ENCODE measurements around the gene CNKSR1.

CNKSR1 gene

DNA sequence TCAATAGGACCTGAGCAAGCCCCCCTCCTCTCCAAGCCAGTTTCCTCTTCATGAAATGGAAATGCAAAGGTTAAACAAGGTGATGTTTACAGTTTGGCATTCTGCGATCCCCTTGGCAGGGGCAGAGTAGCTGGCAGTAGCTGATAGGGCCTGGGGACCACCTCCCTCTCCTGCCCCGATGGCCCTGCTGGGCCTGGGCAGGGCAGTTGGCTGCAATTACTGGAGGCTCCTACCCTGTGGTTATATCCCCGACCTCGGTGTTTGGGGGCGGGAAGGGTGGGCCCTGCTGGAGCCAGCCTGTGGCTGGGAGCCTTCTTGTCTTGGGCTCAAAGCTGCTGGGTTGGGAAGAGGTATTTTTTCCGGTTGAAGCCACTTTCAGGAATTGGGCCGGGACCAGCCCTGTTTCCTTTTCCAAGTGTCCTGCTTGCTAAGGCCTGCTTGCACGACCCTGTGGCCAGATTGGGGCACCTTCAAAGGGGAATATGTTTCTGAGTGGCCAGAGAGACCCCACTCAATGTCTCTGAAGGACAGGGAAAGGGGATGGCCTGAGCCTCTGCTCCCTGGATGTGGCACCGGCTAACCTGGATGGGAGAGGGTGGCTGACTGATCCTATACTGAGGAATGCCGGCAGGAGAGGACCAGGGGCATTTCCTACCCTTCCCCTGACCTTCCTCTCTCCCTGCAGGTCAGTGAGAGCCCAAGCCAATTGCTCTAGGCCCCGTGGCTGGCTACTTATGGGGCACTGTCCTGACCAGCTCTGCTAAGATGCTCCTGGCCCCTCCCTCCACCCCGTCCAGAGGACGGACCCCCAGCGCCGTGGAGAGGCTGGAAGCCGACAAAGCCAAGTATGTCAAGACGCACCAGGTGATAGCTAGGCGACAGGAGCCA lies 16.5 kb upstream of the CNKSR1 start:
- Histone ChIP-seq H3K4me2 (ENCODE audit: low read length, poor library complexity, severe bottlenecking) (peak overlapping the region; percentile 78), H4K8ac (ENCODE audit: low read length) (peak overlapping the region; percentile 81)
- no peak for DNase-seq

DNA sequence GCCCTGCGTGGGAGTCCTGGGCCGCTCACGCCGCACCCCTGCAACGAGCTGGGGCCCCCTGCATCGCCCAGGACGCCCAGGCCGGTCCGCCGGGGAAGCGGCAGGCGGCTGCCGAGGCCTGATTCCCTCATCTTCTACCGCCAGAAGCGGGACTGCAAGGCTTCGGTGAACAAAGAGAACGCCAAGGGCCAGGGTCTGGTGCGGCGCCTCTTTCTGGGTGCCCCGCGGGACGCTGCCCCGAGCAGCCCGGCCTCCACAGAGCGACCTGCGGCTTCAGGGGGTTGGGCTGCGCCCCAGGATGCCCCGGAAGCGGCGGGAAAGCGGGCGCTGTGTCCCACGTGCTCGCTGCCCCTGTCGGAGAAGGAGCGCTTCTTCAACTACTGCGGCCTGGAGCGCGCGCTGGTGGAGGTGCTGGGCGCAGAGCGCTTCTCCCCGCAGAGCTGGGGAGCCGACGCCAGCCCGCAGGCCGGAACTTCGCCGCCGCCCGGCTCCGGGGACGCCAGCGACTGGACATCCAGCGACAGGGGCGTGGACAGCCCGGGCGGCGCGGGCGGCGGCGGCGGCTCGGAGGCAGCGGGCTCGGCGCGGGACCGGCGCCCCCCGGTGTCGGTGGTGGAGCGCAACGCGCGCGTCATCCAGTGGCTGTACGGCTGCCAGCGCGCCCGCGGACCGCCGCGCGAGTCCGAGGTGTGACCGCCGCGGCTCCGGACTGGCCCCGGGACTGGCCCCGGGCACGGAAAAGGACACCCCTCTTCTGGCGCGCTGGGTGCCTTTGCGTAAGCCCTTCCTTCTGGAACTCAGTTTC lies 15.7 kb upstream of the CNKSR1 start:
- Histone ChIP-seq H3K23ac (ENCODE audit: low read length in 2 of 2) (peak overlapping the region in 1 of 2 experiments; percentile 54), H2BK15ac (ENCODE audit: low read depth, poor library complexity, severe bottlenecking) (no peak overlapping the region), H2BK12ac (ENCODE audit: low read length in 2 of 2) (peak overlapping the region in 1 of 2 experiments; percentile 59), H2BK5ac (ENCODE audit: low read depth, low read length, poor library complexity, severe bottlenecking) (no peak overlapping the region), H3K4me2 (ENCODE audit: low read length, poor library complexity, severe bottlenecking) (peak overlapping the region; percentile 78), H3K4me1 (ENCODE audit: control insufficient read depth, insufficient read depth, low read depth, low read length) (peaks cover 22% of the 10 kb centered on the region), H3K18ac (ENCODE audit: low read depth in 1 of 2, low read length in 2 of 2) (peak overlapping the region; percentile 58 to 72), H3K36me3 (ENCODE audit: control insufficient read depth in 1 of 2, insufficient read depth in 2 of 2, low read depth in 1 of 2, low read length in 2 of 2) (no peaks in the 10 kb centered on the region), H3K4me3 (ENCODE audit: insufficient read depth in 1 of 2, low read depth in 1 of 2, low read length in 2 of 2) (peak overlapping the region; percentile 37 to 66), H4K8ac (ENCODE audit: low read length) (peak overlapping the region; percentile 81), H3K14ac (ENCODE audit: low read length in 2 of 2) (peak overlapping the region in 1 of 2 experiments; percentile 46), H2AFZ (ENCODE audit: low read depth, low read length) (peak overlapping the region; percentile 43), H2AK5ac (ENCODE audit: low read length, severe bottlenecking) (no peak overlapping the region), H4K91ac (ENCODE audit: low read length) (peak overlapping the region; percentile 22), H3K9me3 (ENCODE audit: control insufficient read depth, low read length) (no peaks in the 10 kb centered on the region), H3K27me3 (ENCODE audit: control insufficient read depth in 1 of 2, insufficient read depth in 1 of 2, low read length in 2 of 2) (peaks cover 54 to 80% of the 10 kb centered on the region in 2 experiments), H3K4ac (ENCODE audit: low read depth in 1 of 2, low read length in 2 of 2) (peak overlapping the region in 1 of 2 experiments; percentile 46), H3K9ac (ENCODE audit: low read length) (peak overlapping the region; percentile 32), H2BK120ac (ENCODE audit: low read depth, low read length) (peak overlapping the region; percentile 15), H3K79me1 (replicated peaks; ENCODE audit: low read length, poor library complexity, severe bottlenecking) (no peaks in the 10 kb centered on the region), H3K27ac (ENCODE audit: low read length, poor library complexity, severe bottlenecking) (no peak overlapping the region)
- peak; percentile 71 for DNase-seq
- 6% methylated on average over 79 of the region's 98 CpGs for WGBS

More for the DNA sequence above, 16.5 kb upstream of the CNKSR1 start:
- Histone ChIP-seq H3K14ac (ENCODE audit: low read length in 2 of 2) (peak overlapping the region in 1 of 2 experiments; percentile 46), H3K4ac (ENCODE audit: low read depth in 1 of 2, low read length in 2 of 2) (peak overlapping the region in 1 of 2 experiments; percentile 46), H3K36me3 (ENCODE audit: control insufficient read depth in 1 of 2, insufficient read depth in 2 of 2, low read depth in 1 of 2, low read length in 2 of 2) (no peaks in the 10 kb centered on the region), H3K23ac (ENCODE audit: low read length in 2 of 2) (peak overlapping the region in 1 of 2 experiments; percentile 54), H3K18ac (ENCODE audit: low read depth in 1 of 2, low read length in 2 of 2) (peak overlapping the region; percentile 40 to 58), H2AFZ (ENCODE audit: low read depth, low read length) (peak overlapping the region; percentile 43), H3K4me3 (ENCODE audit: insufficient read depth in 1 of 2, low read depth in 1 of 2, low read length in 2 of 2) (peak overlapping the region; percentile 37 to 66), H3K27ac (ENCODE audit: low read length, poor library complexity, severe bottlenecking) (no peak overlapping the region), H2AK5ac (ENCODE audit: low read length, severe bottlenecking) (no peak overlapping the region), H2BK5ac (ENCODE audit: low read depth, low read length, poor library complexity, severe bottlenecking) (no peak overlapping the region), H3K27me3 (ENCODE audit: control insufficient read depth in 1 of 2, insufficient read depth in 1 of 2, low read length in 2 of 2) (peaks cover 62 to 83% of the 10 kb centered on the region in 2 experiments), H2BK15ac (ENCODE audit: low read depth, poor library complexity, severe bottlenecking) (no peak overlapping the region), H2BK120ac (ENCODE audit: low read depth, low read length) (no peak overlapping the region), H3K79me1 (replicated peaks; ENCODE audit: low read length, poor library complexity, severe bottlenecking) (no peaks in the 10 kb centered on the region), H3K9me3 (ENCODE audit: control insufficient read depth, low read length) (no peaks in the 10 kb centered on the region), H4K91ac (ENCODE audit: low read length) (peak overlapping the region; percentile 11), H3K9ac (ENCODE audit: low read length) (peak overlapping the region; percentile 32), H2BK12ac (ENCODE audit: low read length in 2 of 2) (no peak overlapping the region), H3K4me1 (ENCODE audit: control insufficient read depth, insufficient read depth, low read depth, low read length) (peaks cover 25% of the 10 kb centered on the region)
- 44% methylated on average over 18 of the region's 18 CpGs for WGBS

DNA sequence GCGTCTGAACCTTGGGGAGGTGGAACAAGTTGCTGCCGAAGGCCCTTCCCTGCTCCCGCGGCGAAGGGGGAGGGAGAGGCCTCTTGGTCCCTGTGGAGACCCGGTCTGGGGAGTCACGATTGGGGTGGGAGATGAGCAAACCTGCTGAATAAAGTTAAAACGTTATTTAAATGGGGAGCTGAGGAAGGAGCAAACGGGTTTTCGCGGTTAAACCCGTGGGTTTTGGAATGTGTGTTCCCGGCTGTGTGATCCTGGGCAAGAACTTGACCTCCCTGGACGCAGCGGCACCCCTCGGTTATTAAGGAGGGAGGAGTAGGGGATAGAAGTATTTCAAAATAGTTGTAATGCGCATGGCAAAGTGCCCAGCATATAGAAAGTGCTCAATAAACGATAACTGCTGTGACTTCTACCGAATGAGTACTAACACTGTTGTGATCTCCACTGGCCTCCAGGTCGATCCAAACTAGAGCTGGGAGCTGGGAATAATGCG lies 15.0 kb upstream of the CNKSR1 start:
- H2AFZ ChIP-seq (ENCODE audit: low read depth, low read length) = no peak overlapping the region
- no peak overlapping the region for H2AK5ac ChIP-seq (ENCODE audit: low read length, severe bottlenecking)
- peaks cover 48 to 76% of the 10 kb centered on the region in 2 experiments for H3K27me3 ChIP-seq (ENCODE audit: control insufficient read depth in 1 of 2, insufficient read depth in 1 of 2, low read length in 2 of 2)
- H3K4me1 ChIP-seq (ENCODE audit: control insufficient read depth, insufficient read depth, low read depth, low read length) = peaks cover 21% of the 10 kb centered on the region
- H3K27ac ChIP-seq (ENCODE audit: low read length, poor library complexity, severe bottlenecking) = no peak overlapping the region
- H4K91ac ChIP-seq (ENCODE audit: low read length) = no peak overlapping the region
- no peak overlapping the region for H2BK120ac ChIP-seq (ENCODE audit: low read depth, low read length)
- no peaks in the 10 kb centered on the region for H3K9me3 ChIP-seq (ENCODE audit: control insufficient read depth, low read length)
- peak overlapping the region in 1 of 2 experiments; percentile 47 for H2BK12ac ChIP-seq (ENCODE audit: low read length in 2 of 2)
- no peak overlapping the region for H2BK5ac ChIP-seq (ENCODE audit: low read depth, low read length, poor library complexity, severe bottlenecking)
- peak overlapping the region; percentile 78 for H3K4me2 ChIP-seq (ENCODE audit: low read length, poor library complexity, severe bottlenecking)
- peak overlapping the region in 1 of 2 experiments; percentile 66 for H3K4me3 ChIP-seq (ENCODE audit: insufficient read depth in 1 of 2, low read depth in 1 of 2, low read length in 2 of 2)
- peak overlapping the region in 1 of 2 experiments; percentile 72 for H3K18ac ChIP-seq (ENCODE audit: low read depth in 1 of 2, low read length in 2 of 2)
- H3K4ac ChIP-seq (ENCODE audit: low read depth in 1 of 2, low read length in 2 of 2) = no peak overlapping the region
- no peak overlapping the region for H3K9ac ChIP-seq (ENCODE audit: low read length)
- no peak overlapping the region for H2BK15ac ChIP-seq (ENCODE audit: low read depth, poor library complexity, severe bottlenecking)
- H4K8ac ChIP-seq (ENCODE audit: low read length) = peak overlapping the region; percentile 7
- no peaks in the 10 kb centered on the region for H3K36me3 ChIP-seq (ENCODE audit: control insufficient read depth in 1 of 2, insufficient read depth in 2 of 2, low read depth in 1 of 2, low read length in 2 of 2)
- no peak overlapping the region for H3K14ac ChIP-seq (ENCODE audit: low read length in 2 of 2)
- H3K23ac ChIP-seq (ENCODE audit: low read length in 2 of 2) = no peak overlapping the region
- no peak for DNase-seq
- WGBS = 43% methylated on average over 21 of the region's 21 CpGs
- H3K79me1 ChIP-seq (replicated peaks; ENCODE audit: low read length, poor library complexity, severe bottlenecking) = no peaks in the 10 kb centered on the region
